Activated T-cell treated with anti-CD3 and anti-CD28 coated beads, Interleukin-2, amount 50 U/mL, for 1 hour (primary cell): ENCODE measurements around the gene RSBN1L.
"Not testable (repeated sequence)": the region's sequence is repeated elsewhere in the genome, so short reads cannot be mapped to it uniquely, and the experiment has no call there.

ENCODE experiments used
- DNase-seq: peaks from one replicate; pipeline ENCODE4 v3.0.0-alpha.2; 2020

The RSBN1L gene

GRCh38 chr7:77778535-77778934, 82.3 kb downstream of the RSBN1L start:
- DNase-seq = no peak

- DNase-seq = no peak
Measured at GRCh38 chr7:77782383-77782782, 86.1 kb downstream of the RSBN1L start.

DNA sequence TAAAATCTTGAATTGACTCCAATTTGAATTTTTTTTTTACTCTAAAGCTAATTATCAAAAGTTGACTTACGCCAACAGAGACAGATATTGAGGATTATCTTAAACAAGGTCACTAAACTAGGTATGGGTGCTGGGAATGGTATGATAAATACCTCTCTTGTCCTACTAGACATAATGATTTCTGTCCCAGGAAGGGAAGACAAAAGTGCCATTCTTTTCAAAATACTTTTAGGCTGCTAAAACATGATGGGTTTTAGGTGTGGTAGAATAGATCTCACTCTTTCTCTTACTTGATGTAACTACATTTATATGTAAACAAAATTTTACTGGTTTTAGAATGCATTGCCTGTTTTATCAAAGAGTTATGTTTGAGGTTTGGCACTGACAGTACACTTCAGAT, 86.9 kb downstream of the RSBN1L start:
- DNase-seq = no peak

GRCh38 chr7:77783545-77783944, 87.3 kb downstream of the RSBN1L start:
- DNase-seq = no peak

GRCh38 chr7:77784426-77784825, 88.2 kb downstream of the RSBN1L start:
- DNase-seq = not testable (repeated sequence)

DNA sequence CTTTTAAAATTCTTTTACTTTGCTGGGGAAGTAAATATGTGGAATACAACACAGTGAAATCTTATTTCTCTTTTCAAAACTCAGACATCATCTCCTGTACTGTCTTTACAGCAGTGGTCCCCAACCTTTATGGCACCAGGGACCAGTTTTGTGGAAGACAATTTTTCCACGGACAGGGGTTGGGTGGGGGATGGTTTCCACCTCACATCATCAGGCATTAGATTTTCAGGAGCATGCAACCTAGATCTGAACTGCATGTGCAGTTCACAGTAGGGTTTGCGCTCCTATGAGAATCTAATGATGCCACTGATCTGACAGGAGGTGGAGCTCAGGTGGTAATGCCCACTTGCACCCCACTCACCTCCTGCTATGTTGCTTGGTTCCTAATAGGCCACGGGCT, 89.8 kb downstream of the RSBN1L start:
- no peak for DNase-seq

DNA sequence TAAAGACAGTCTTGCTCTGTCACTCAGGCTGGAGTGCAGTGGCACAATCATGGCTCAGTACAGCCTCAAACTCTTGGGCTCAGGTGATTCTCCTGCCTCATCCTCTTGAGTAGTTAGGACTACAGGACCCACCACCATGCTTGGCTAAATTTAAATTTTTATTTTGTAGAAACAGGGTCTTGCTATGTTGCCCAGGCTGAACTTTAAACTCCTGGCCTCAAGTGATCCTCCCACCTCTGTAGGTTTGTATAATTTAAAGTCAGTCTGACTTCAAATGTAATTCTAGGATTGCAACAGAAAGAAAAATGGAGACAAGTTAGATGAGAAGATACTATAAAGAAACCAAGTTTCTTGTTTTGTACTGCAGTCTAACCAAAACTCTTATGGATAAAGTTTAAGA, 90.5 kb downstream of the RSBN1L start:
- no peak for DNase-seq

GRCh38 chr7:77788327-77788902, 92.2 kb downstream of the RSBN1L start:
- DNase-seq = no peak

GRCh38 chr7:77791336-77791735, 95.1 kb downstream of the RSBN1L start:
- no peak for DNase-seq

- no peak for DNase-seq
Measured at GRCh38 chr7:77791956-77792355, 95.7 kb downstream of the RSBN1L start.

- no peak for DNase-seq
Measured at GRCh38 chr7:77794000-77794399, 97.7 kb downstream of the RSBN1L start.

GRCh38 chr7:77796109-77796508, 99.8 kb downstream of the RSBN1L start:
- DNase-seq = no peak

DNA sequence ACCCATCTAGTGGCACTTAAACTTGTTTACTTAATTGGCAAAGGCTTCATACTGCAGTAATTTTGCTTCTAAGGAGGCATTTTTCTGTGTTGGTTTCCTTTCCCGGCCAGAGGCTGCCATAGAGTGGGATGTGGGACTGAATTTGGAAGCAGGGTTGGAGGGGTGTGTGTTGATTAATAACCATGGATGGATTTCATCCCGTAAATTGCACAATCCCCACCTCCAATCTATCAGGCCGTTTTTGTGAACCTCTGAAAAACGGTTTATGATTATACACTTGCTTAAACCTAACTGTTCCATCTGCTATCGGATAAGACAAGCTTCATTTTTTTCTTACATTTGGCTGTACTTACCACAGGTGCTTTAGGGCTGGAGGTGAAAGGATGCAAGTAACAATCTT, 100.7 kb downstream of the RSBN1L start:
- no peak for DNase-seq

GRCh38 chr7:77797734-77798393, 101.6 kb downstream of the RSBN1L start:
- no peak for DNase-seq

DNA sequence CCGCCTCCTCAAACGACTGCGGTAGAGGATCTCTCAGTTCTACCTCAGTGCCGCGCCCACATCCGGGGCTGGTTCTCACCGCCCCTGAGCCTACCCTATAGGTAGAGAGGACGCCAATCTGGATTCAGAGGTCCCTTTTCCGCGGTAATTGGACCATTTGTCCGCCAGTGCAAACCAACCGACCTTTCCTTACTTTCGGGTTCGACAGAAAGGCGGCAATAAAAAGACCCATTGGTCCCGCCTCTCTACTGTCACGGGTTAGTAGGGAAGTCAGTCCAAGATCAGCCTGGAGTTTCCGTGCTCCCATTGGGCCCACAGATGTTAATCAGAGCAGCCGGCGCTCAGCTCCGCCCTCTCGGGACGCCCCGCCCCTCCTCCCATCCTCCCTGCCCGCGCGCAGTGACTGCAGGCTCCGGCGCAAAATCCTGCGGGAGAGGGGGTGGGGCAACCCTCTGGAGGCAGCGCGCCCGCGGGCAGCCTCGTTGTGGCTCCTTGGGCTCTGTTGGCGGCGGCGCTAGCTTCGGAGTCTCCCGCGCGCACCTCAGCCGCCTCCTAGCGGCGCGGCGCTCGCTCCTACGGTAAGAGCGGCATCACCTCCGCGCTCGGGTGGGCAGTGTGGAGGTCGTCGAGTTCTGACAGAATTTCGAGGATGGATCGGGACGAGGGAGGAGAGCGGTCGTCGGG, 102.3 kb downstream of the RSBN1L start, which contains the start of the genes PHTF2 and TMEM60:
TSS of gene PHTF2 (plus strand) at position 380 of the 684 bp plus-strand sequence.
TSS of gene TMEM60 (minus strand) at position 41 of the 684 bp plus-strand sequence. CDS start 4,061 bp downstream, outside the sequence.
- DNase-seq = peak; percentile 89

DNA sequence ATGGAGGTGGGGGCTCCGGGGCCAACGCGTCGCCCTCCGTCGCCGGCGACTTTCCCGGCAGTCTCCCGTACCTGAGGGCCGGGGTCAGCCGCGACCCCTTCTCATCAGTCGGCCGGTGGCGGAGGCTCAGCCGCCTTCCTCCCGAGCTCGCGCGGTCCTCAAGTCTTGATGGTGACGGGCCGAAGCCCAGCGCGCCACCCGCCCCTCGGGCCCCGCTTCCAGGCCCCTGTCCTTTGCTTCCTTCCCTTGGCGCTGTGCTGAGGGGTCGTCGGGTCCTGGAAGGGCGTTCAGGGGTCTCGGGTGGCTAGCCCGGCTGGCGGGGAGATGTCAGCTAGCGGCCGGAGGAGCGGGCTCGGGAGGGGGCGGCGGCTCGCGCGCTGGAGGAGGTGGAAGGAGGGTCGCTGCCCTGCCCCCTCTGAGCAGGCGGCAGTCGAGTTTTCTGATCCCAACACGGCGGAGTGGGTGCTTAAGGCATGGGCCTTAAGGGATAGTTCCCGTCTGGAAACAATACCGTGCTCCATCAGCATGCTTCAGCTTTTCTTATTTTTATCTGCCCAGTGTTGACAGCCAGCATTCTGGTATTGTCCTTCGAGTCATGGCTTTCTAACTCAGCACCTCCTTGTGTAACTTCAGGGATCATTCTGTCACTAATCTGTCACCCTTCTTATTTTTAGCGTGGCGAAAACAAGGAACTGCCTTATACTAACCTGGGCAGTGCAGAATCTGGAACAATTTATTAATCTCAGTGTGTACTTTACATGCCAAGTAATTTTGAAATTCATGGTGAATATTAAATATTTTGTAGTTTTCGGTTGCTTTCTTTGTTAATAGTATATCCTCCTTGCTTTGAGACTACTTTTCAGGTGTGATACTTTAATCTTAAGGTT, 103.1 kb downstream of the RSBN1L start:
- DNase-seq = peak; percentile 37

DNA sequence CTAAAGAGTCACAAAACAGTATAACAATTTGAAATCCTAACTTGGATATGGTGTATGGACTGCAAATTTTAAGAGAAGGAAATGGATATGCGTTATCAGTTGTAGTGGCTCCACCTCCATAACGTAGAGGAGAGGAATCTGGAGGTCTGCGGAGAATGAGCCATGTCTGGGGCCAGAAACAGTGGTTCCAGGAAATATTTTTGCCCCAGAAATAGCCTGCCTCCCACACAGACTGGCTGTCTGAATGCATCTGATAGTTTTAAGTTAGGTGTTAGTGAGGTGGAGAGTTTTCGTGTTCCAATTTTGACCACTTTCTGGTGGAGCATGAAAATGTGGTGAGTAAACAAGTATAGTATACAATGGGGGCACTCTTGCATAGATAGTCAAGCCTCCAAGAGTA, 103.9 kb downstream of the RSBN1L start:
- DNase-seq = no peak

DNA sequence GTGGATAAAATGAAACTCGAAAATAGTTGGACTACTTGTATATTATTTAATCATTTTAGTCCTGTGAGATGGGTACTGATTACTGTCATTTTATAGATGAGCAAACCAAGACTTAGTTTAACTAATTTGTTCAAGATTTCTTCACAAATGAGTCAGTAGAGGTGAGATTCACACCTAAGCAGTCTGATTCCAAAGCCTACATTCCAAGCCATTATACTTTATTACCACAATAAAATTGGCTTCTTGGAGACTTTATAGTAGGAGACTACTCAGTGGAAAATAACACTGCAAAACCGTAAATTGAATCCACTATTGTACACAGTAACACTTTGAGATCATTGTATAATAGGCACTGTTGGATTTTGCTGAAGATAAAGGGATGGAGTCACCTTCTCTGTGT, 104.5 kb downstream of the RSBN1L start:
- no peak for DNase-seq

GRCh38 chr7:77802557-77803405, 106.5 kb downstream of the RSBN1L start:
- DNase-seq = no peak

GRCh38 chr7:77806425-77806824, 110.2 kb downstream of the RSBN1L start:
- DNase-seq = no peak

DNA sequence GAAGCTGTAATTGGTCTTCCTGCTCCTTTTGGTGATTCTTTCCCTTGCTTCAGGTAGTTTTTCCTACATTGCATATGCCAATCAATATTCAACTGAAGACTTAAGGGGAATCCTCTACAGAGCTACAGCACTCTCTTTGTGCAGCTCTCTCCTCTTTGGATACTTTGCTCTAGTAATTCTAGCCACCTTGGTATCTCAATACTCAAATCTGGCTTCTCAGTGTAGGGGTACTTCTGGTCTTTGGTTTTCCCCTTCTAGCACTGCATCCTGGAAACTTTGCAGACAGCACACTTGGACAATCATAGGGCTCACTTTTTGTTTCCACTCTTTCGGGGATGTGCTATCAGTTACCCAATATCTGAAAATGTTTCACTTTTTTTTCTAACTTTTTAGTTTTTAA, 112.3 kb downstream of the RSBN1L start:
- DNase-seq = no peak
